Measurements from ENCODE around the gene CEP350.

Gene CEP350

DNA sequence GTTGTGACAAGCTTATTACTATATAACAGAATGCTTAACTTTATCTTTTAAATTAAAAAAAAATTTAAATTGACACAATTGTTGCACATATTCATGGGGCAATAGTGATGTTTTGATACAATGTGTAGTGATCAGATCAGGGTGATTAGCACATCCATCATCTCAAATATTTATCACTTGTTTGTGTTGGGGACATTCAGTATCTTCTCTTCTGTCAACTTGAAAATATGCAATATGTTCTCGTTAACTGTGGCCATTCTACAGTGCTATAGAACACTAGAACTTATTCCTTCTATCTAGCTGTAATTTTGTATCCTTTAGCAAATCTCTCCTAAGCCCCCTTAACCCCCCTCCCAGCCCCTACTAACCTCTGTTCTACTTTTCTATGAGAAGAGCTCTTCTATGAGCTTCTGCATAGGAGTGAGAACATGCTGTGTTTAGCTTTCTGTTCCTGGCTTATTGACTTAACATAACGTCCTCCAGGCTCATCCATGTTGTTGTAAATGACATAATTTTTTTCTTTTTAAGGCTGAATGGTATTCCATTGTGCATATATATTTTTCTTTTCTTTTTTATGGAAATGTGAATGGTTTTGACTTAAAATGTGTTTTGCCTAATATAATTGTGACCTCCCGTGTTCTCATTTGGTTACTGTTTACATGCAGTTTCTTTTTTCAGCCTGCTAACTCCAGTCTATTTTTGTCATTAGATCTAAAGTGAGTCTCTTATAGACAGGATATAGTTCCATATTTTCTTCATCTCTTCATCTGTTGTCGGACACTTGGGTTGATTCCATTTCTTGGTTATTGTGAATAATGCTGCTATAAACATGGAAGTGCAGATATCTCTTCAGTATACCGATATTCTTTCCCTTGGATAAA, 23.8 kb downstream of the CEP350 start:
- H3K79me2 ChIP-seq (ENCODE audit: control insufficient read depth, insufficient read depth, low read length, poor library complexity): no peaks in the 10 kb centered on the region
- H3K4me2 ChIP-seq (ENCODE audit: low read length): no peak overlapping the region
- H3K79me1 ChIP-seq (ENCODE audit: low read length): no peaks in the 10 kb centered on the region
- no peaks in the 10 kb centered on the region for H3K27me3 ChIP-seq (ENCODE audit: insufficient read depth, low read length)
- no peak overlapping the region for H3K27ac ChIP-seq (ENCODE audit: low read depth, low read length)
- H2BK5ac ChIP-seq (ENCODE audit: low read depth, low read length, poor library complexity): no peak overlapping the region
- no peak overlapping the region for H2BK12ac ChIP-seq (ENCODE audit: low read length)
- no peak overlapping the region for H2AFZ ChIP-seq (ENCODE audit: insufficient read depth, low read length, poor library complexity)
- no peak overlapping the region for H3K9ac ChIP-seq (ENCODE audit: low read length)
- H3K4ac ChIP-seq (ENCODE audit: low read depth, low read length): no peak overlapping the region
- no peak overlapping the region for H2BK120ac ChIP-seq (ENCODE audit: insufficient read depth, low read length, poor library complexity)
- no peak overlapping the region for H3K23ac ChIP-seq (ENCODE audit: low read length)
- H4K91ac ChIP-seq (ENCODE audit: low read depth, low read length): no peak overlapping the region
- no peak for DNase-seq
- no peak overlapping the region for H3K4me3 ChIP-seq (ENCODE audit: low read depth, low read length)
- no peaks in the 10 kb centered on the region for H3K36me3 ChIP-seq (ENCODE audit: control insufficient read depth in 1 of 2, insufficient read depth in 2 of 2, low read length in 2 of 2)
- H3K18ac ChIP-seq (ENCODE audit: low read length): no peak overlapping the region
- no peak overlapping the region for H3K14ac ChIP-seq (ENCODE audit: low read length)
- H3K9me3 ChIP-seq (ENCODE audit: insufficient read depth, low read depth, low read length): no peaks in the 10 kb centered on the region
- no peak overlapping the region for H4K12ac ChIP-seq (ENCODE audit: low read depth, low read length)
- H4K8ac ChIP-seq (ENCODE audit: low read depth, low read length): no peak overlapping the region
- H2AK5ac ChIP-seq (ENCODE audit: low read length): no peak overlapping the region
- WGBS (ENCODE audit: extremely low coverage, insufficient coverage, insufficient read length): no CpG with 5 or more reads among the region's 5 CpGs
- H3K4me1 ChIP-seq (ENCODE audit: control insufficient read depth in 1 of 2, insufficient read depth in 2 of 2, low read length in 2 of 2): no peaks in the 10 kb centered on the region

DNA sequence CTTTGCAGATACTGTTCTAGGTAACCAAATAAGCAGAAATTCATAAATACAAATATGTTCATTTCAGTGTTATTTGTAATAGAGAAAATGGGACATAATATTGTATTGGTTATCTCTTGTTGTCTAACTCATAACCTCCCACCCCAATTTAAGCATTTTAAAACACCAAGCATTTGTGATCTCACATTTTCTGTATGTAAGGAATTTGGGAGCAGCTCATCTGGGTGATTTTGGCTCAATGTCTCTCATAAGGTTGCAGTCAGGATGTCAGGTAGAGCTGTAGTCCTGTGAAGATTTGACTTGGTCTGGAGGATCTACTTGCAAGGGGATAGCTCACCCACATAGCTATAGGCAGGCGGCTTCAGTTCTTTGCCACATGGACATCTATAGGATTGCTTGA, 29.5 kb downstream of the CEP350 start:
- Histone ChIP-seq H2BK12ac (ENCODE audit: low read length) (no peak overlapping the region), H3K4ac (ENCODE audit: low read depth, low read length) (no peak overlapping the region), H4K12ac (ENCODE audit: low read depth, low read length) (no peak overlapping the region), H3K14ac (ENCODE audit: low read length) (no peak overlapping the region), H3K27ac (ENCODE audit: low read depth, low read length) (no peak overlapping the region), H2BK120ac (ENCODE audit: insufficient read depth, low read length, poor library complexity) (no peak overlapping the region), H3K4me3 (ENCODE audit: low read depth, low read length) (no peak overlapping the region), H3K36me3 (ENCODE audit: control insufficient read depth in 1 of 2, insufficient read depth in 2 of 2, low read length in 2 of 2) (no peaks in the 10 kb centered on the region), H3K18ac (ENCODE audit: low read length) (no peak overlapping the region), H2AK5ac (ENCODE audit: low read length) (no peak overlapping the region), H3K9ac (ENCODE audit: low read length) (no peak overlapping the region), H3K4me1 (ENCODE audit: control insufficient read depth in 1 of 2, insufficient read depth in 2 of 2, low read length in 2 of 2) (no peaks in the 10 kb centered on the region), H3K23ac (ENCODE audit: low read length) (no peak overlapping the region), H2BK5ac (ENCODE audit: low read depth, low read length, poor library complexity) (no peak overlapping the region), H4K8ac (ENCODE audit: low read depth, low read length) (no peak overlapping the region), H3K9me3 (ENCODE audit: insufficient read depth, low read depth, low read length) (no peaks in the 10 kb centered on the region), H4K91ac (ENCODE audit: low read depth, low read length) (no peak overlapping the region), H3K4me2 (ENCODE audit: low read length) (no peak overlapping the region), H3K27me3 (ENCODE audit: insufficient read depth, low read length) (no peaks in the 10 kb centered on the region), H3K79me1 (ENCODE audit: low read length) (no peaks in the 10 kb centered on the region), H3K79me2 (ENCODE audit: control insufficient read depth, insufficient read depth, low read length, poor library complexity) (no peaks in the 10 kb centered on the region), H2AFZ (ENCODE audit: insufficient read depth, low read length, poor library complexity) (no peak overlapping the region)
- WGBS (ENCODE audit: extremely low coverage, insufficient coverage, insufficient read length): no CpG with 5 or more reads among the region's 1 CpG
- DNase-seq: peak in 1 of 2 donors; percentile 63

DNA sequence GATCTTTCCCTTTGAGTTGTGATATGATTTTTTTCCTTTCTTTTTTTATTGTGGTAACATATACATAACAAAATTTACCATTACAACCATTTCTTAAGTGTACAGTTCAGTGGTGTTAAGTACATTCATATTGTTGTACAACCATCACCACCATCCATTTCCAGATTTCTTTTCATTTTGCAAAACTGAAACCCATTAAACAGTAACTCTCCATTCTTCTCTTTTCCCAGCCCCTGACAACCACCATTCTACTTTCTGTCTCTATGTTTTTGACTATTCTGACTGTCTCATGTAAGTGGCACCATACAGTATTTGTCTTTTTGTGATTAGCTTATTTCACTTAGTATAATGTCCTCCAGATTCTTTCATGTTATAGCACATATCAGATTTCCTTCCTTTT, 30.3 kb downstream of the CEP350 start:
- no peak overlapping the region for H3K14ac ChIP-seq (ENCODE audit: low read length)
- H3K27ac ChIP-seq (ENCODE audit: low read depth, low read length): no peak overlapping the region
- no peaks in the 10 kb centered on the region for H3K79me2 ChIP-seq (ENCODE audit: control insufficient read depth, insufficient read depth, low read length, poor library complexity)
- no peak overlapping the region for H4K12ac ChIP-seq (ENCODE audit: low read depth, low read length)
- H2BK5ac ChIP-seq (ENCODE audit: low read depth, low read length, poor library complexity): no peak overlapping the region
- H3K23ac ChIP-seq (ENCODE audit: low read length): no peak overlapping the region
- no peak overlapping the region for H3K18ac ChIP-seq (ENCODE audit: low read length)
- no peak overlapping the region for H3K4me2 ChIP-seq (ENCODE audit: low read length)
- no peak overlapping the region for H4K91ac ChIP-seq (ENCODE audit: low read depth, low read length)
- H2AK5ac ChIP-seq (ENCODE audit: low read length): no peak overlapping the region
- H4K8ac ChIP-seq (ENCODE audit: low read depth, low read length): no peak overlapping the region
- no peak overlapping the region for H3K4me3 ChIP-seq (ENCODE audit: low read depth, low read length)
- no peak overlapping the region for H2AFZ ChIP-seq (ENCODE audit: insufficient read depth, low read length, poor library complexity)
- no peak overlapping the region for H2BK12ac ChIP-seq (ENCODE audit: low read length)
- H2BK120ac ChIP-seq (ENCODE audit: insufficient read depth, low read length, poor library complexity): no peak overlapping the region
- H3K4ac ChIP-seq (ENCODE audit: low read depth, low read length): no peak overlapping the region
- DNase-seq: no peak
- H3K9me3 ChIP-seq (ENCODE audit: insufficient read depth, low read depth, low read length): no peaks in the 10 kb centered on the region
- no peaks in the 10 kb centered on the region for H3K36me3 ChIP-seq (ENCODE audit: control insufficient read depth in 1 of 2, insufficient read depth in 2 of 2, low read length in 2 of 2)
- no peak overlapping the region for H3K9ac ChIP-seq (ENCODE audit: low read length)
- H3K79me1 ChIP-seq (ENCODE audit: low read length): no peaks in the 10 kb centered on the region
- no peaks in the 10 kb centered on the region for H3K27me3 ChIP-seq (ENCODE audit: insufficient read depth, low read length)
- no peaks in the 10 kb centered on the region for H3K4me1 ChIP-seq (ENCODE audit: control insufficient read depth in 1 of 2, insufficient read depth in 2 of 2, low read length in 2 of 2)

DNA sequence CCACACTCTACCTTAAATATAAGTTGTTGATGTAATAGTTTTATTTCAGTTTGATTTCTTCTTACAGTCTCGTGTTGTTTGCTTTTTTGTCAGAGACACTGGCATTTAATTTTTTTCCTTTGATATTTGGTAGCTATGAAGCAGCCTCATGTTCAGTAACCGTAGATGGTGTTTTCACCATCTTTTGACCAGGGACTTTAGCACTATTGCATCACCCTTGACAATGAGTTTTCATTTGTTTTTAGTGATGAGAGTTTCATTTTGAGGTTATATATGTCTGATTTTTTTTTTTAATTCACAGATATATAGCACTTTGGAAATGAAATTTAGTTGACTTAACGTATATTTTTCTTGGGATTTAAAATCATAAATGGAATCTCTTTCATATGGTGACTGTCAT, 36.2 kb downstream of the CEP350 start:
- Histone ChIP-seq H3K79me1 (ENCODE audit: low read length) (no peaks in the 10 kb centered on the region), H3K27me3 (ENCODE audit: insufficient read depth, low read length) (no peaks in the 10 kb centered on the region), H3K18ac (ENCODE audit: low read length) (no peak overlapping the region), H3K23ac (ENCODE audit: low read length) (no peak overlapping the region), H2AK5ac (ENCODE audit: low read length) (no peak overlapping the region), H2BK12ac (ENCODE audit: low read length) (no peak overlapping the region), H3K4ac (ENCODE audit: low read depth, low read length) (no peak overlapping the region), H3K4me2 (ENCODE audit: low read length) (no peak overlapping the region), H3K14ac (ENCODE audit: low read length) (no peak overlapping the region), H3K27ac (ENCODE audit: low read depth, low read length) (no peak overlapping the region), H4K91ac (ENCODE audit: low read depth, low read length) (no peak overlapping the region), H3K36me3 (ENCODE audit: control insufficient read depth in 1 of 2, insufficient read depth in 2 of 2, low read length in 2 of 2) (peaks cover 2 to 3% of the 10 kb centered on the region in 2 experiments), H2BK5ac (ENCODE audit: low read depth, low read length, poor library complexity) (no peak overlapping the region), H3K9ac (ENCODE audit: low read length) (no peak overlapping the region), H3K79me2 (ENCODE audit: control insufficient read depth, insufficient read depth, low read length, poor library complexity) (no peaks in the 10 kb centered on the region), H3K4me3 (ENCODE audit: low read depth, low read length) (no peak overlapping the region), H2BK120ac (ENCODE audit: insufficient read depth, low read length, poor library complexity) (no peak overlapping the region), H4K12ac (ENCODE audit: low read depth, low read length) (no peak overlapping the region), H2AFZ (ENCODE audit: insufficient read depth, low read length, poor library complexity) (no peak overlapping the region), H4K8ac (ENCODE audit: low read depth, low read length) (no peak overlapping the region), H3K4me1 (ENCODE audit: control insufficient read depth in 1 of 2, insufficient read depth in 2 of 2, low read length in 2 of 2) (no peaks in the 10 kb centered on the region), H3K9me3 (ENCODE audit: insufficient read depth, low read depth, low read length) (no peaks in the 10 kb centered on the region)
- no CpG with 5 or more reads among the region's 3 CpGs for WGBS (ENCODE audit: extremely low coverage, insufficient coverage, insufficient read length)
- DNase-seq: no peak

Measured in trophoblast cell (in vitro differentiated cells and primary cell).